Measurements from ENCODE around the gene DMBX1. TPM values are rescaled to one million over a fixed set of nuclear protein-coding genes. Genes with fewer than 3 reads are reported as not detected.

DMBX1 gene
- total RNA-seq, 1 experiment from 2014 or later, result 2.3 TPM

DNA sequence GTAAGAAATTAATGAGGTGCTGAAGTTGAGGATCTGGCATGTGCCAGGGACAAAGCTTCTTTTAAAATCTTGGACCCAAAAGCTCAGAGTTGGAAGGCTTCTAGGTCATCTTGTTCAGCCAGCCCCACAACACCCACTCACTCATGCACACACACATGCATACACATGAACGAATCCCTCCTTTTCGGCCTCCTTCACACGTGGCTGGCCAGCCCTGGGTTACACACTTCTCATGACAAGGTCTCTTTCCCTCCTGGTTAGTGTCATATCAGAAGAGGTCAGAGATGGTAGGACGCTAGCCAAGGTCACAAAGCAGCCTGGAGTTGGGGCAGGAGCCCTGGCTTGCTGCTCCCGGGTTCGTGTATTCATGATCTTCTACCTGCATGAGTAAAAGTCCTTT lies 6.9 kb downstream of the DMBX1 start:
- H3K27me3 ChIP-seq (ENCODE audit: insufficient read depth, low read length), result peaks cover 39% of the 10 kb centered on the region
- Mint-ChIP-seq H3K4me3 (no peak overlapping the region), H3K4me1 (peaks cover 26 to 46% of the 10 kb centered on the region in 2 experiments)

More for the DNA sequence above, 6.9 kb downstream of the DMBX1 start:
- Histone ChIP-seq H4K91ac (ENCODE audit: insufficient read length, low read depth, low read length) (no peak overlapping the region), H3K27ac (ENCODE audit: insufficient read length, low read depth, low read length) (no peak overlapping the region), H3T11ph (ENCODE audit: low read length) (no peak overlapping the region), H3K9me3 (ENCODE audit: control insufficient read depth, low read depth, low read length) (no peaks in the 10 kb centered on the region), H3K79me2 (ENCODE audit: insufficient read depth, low read length) (no peaks in the 10 kb centered on the region), H3K4me1 (ENCODE audit: insufficient read depth, low read length) (no peaks in the 10 kb centered on the region; the same call in 1 of the 2 replicates), H3K4me2 (ENCODE audit: insufficient read depth, insufficient read length, low read length) (no peak overlapping the region), H3K9ac (ENCODE audit: extremely low read depth, insufficient read length, low read length) (no peak overlapping the region), H2AFZ (ENCODE audit: low read length) (no peak overlapping the region), H3K23me2 (ENCODE audit: insufficient read length, low read depth, low read length, poor library complexity, severe bottlenecking) (no peaks in the 10 kb centered on the region), H4K8ac (replicated peaks; ENCODE audit: insufficient read length, low read depth, low read length) (no peak overlapping the region), H2BK15ac (ENCODE audit: low read depth, low read length) (no peak overlapping the region), H3K18ac (ENCODE audit: insufficient read length, low read depth, low read length) (no peak overlapping the region), H4K5ac (ENCODE audit: insufficient read length, low read depth, low read length) (no peak overlapping the region), H3K79me1 (ENCODE audit: insufficient read depth, low read depth, low read length, poor library complexity, severe bottlenecking) (no peaks in the 10 kb centered on the region), H3K23ac (ENCODE audit: insufficient read length, low read depth, low read length) (no peak overlapping the region), H2AK5ac (ENCODE audit: insufficient read length, low read length) (no peak overlapping the region), H2BK20ac (ENCODE audit: low read depth, low read length, poor library complexity, severe bottlenecking) (no peak overlapping the region), H2BK120ac (ENCODE audit: low read depth, low read length, poor library complexity, severe bottlenecking) (no peak overlapping the region), H3K14ac (ENCODE audit: insufficient read depth, low read length) (no peak overlapping the region), H2BK12ac (ENCODE audit: insufficient read length, low read depth, low read length) (no peak overlapping the region), H2BK5ac (ENCODE audit: insufficient read length, low read length) (no peak overlapping the region), H4K20me1 (ENCODE audit: control insufficient read depth, insufficient read depth, insufficient read length) (no peaks in the 10 kb centered on the region), H3K56ac (ENCODE audit: insufficient read length, low read depth, low read length) (no peak overlapping the region), H3K4ac (ENCODE audit: low read depth, low read length) (no peak overlapping the region)
- Mint-ChIP-seq H3K36me3 (ENCODE audit: insufficient read depth in 1 of 3, low read depth in 3 of 3) (no peaks in the 10 kb centered on the region), H3K9me3 (no peaks in the 10 kb centered on the region; a peak in 1 of 5 replicates), H3K27ac (no peak overlapping the region), H3K27me3 (ENCODE audit: low read depth) (peaks cover 84% of the 10 kb centered on the region)
- no peak for DNase-seq
- TF ChIP-seq, protein P1, sequence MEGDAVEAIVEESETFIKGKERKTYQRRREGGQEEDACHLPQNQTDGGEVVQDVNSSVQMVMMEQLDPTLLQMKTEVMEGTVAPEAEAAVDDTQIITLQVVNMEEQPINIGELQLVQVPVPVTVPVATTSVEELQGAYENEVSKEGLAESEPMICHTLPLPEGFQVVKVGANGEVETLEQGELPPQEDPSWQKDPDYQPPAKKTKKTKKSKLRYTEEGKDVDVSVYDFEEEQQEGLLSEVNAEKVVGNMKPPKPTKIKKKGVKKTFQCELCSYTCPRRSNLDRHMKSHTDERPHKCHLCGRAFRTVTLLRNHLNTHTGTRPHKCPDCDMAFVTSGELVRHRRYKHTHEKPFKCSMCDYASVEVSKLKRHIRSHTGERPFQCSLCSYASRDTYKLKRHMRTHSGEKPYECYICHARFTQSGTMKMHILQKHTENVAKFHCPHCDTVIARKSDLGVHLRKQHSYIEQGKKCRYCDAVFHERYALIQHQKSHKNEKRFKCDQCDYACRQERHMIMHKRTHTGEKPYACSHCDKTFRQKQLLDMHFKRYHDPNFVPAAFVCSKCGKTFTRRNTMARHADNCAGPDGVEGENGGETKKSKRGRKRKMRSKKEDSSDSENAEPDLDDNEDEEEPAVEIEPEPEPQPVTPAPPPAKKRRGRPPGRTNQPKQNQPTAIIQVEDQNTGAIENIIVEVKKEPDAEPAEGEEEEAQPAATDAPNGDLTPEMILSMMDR (conservative IDR thresholded peaks at IDR 0.05), result no peak
- WGBS (ENCODE audit: extremely low coverage, insufficient read length, low lambda C conversion rate), result no CpG with 5 or more reads among the region's 6 CpGs
